Neural crest cell (in vitro differentiated cells): ENCODE data around the gene NTMT1. TPM values are rescaled to one million over a fixed set of nuclear protein-coding genes. Genes with fewer than 3 reads are reported as not detected.

Experiments
- DNase-seq: peaks from one replicate; pipeline ENCODE4 v3.0.0; 2021; ENCODE audit warnings: low read depth, mixed read lengths, low spot score
- H3K27ac Mint-ChIP-seq: one replicate; pipeline ENCODE4 v1.8.0; 2021; ENCODE audit warnings: mild to moderate bottlenecking, mixed read lengths; ENCODE audit not compliant: unreplicated experiment
- H3K27me3 Mint-ChIP-seq: 2 replicates; pipeline ENCODE4 v1.8.0; 2021; ENCODE audit warnings: low read depth, mild to moderate bottlenecking, mixed read lengths
- H3K36me3 Mint-ChIP-seq: 2 replicates; pipeline ENCODE4 v1.8.0; 2021; ENCODE audit warnings: low read depth, mild to moderate bottlenecking, mixed read lengths
- H3K4me1 Mint-ChIP-seq: 2 replicates; pipeline ENCODE4 v1.8.0; 2021; ENCODE audit warnings: mixed read lengths
- H3K4me3 Mint-ChIP-seq: one replicate; pipeline ENCODE4 v1.8.0; 2021; ENCODE audit warnings: mild to moderate bottlenecking, mixed read lengths
- H3K9me3 Mint-ChIP-seq: 2 replicates; pipeline ENCODE4 v1.8.0; 2021; ENCODE audit warnings: mixed read lengths
- total RNA-seq: library from RNA; stranded (reverse); gene quantifications from 2 replicates; pipeline ENCODE4 v1.2.1, GENCODE V29; 2021
- TF ChIP-seq, protein P1 (sequence below): fragments of 200-600 bp; sonication (generic); conservative IDR thresholded peaks from 2 replicates; pipeline ENCODE4 v1.5.0; 2021; ENCODE audit warnings: antibody characterized with exemption, mild to moderate bottlenecking

Gene NTMT1
- total RNA-seq, 1 donor from 2014 or later: 51.8 TPM

DNA sequence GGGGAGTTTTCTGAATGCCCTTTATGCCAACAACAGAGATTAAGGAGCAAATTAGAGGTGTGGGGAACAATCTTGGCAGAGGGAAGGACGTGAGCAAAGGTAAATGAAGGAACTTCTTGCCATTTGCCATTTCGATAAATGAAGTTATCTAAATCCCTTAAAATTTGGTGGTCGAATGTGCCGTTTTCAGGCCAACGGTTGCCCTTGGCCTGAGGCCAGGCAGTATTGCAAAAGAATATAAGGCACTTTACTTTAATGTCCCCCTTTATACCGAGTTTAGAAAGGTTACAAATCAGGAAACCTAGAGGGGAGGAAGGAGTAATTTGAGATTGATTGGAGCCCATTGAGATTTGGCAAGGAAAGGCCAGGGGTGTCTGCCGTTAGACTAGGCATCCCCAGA is 31.3 kb upstream of the NTMT1 start:
- Mint-ChIP-seq H3K36me3 (no peaks in the 10 kb centered on the region), H3K4me3 (no peak overlapping the region), H3K4me1 (peaks cover 70% of the 10 kb centered on the region)

DNA sequence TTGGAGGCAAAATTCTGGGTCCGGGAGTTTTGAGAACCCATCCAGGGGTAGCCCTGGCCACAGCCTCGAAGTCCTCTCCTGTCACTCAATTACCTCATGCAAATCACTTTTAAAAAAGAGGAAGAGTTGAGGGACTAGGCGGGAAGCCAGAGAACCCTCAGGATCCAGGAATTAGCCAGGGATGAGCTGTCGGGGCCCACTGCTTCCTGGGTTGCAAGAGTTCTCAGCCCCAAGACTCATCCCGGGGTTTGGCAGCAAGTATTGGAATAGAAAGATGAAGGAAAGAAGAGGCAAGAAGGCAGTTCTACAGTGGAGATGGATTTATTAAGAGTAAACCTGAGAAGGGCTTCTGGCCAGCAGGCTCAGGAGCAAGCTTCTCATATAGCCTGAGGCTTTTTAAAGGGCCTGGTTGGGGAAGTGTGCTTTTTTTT is 30.6 kb upstream of the NTMT1 start:
- Mint-ChIP-seq H3K27ac (no peak overlapping the region), H3K27me3 (no peaks in the 10 kb centered on the region), H3K4me1 (peaks cover 66% of the 10 kb centered on the region), H3K36me3 (no peaks in the 10 kb centered on the region), H3K9me3 (no peaks in the 10 kb centered on the region), H3K4me3 (no peak overlapping the region)
- no peak for DNase-seq
- TF ChIP-seq, protein P1, sequence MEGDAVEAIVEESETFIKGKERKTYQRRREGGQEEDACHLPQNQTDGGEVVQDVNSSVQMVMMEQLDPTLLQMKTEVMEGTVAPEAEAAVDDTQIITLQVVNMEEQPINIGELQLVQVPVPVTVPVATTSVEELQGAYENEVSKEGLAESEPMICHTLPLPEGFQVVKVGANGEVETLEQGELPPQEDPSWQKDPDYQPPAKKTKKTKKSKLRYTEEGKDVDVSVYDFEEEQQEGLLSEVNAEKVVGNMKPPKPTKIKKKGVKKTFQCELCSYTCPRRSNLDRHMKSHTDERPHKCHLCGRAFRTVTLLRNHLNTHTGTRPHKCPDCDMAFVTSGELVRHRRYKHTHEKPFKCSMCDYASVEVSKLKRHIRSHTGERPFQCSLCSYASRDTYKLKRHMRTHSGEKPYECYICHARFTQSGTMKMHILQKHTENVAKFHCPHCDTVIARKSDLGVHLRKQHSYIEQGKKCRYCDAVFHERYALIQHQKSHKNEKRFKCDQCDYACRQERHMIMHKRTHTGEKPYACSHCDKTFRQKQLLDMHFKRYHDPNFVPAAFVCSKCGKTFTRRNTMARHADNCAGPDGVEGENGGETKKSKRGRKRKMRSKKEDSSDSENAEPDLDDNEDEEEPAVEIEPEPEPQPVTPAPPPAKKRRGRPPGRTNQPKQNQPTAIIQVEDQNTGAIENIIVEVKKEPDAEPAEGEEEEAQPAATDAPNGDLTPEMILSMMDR: no peak

More for the DNA sequence above, 31.3 kb upstream of the NTMT1 start:
- TF ChIP-seq, protein P1: no peak
- Mint-ChIP-seq H3K27ac (no peak overlapping the region), H3K9me3 (no peaks in the 10 kb centered on the region), H3K27me3 (no peaks in the 10 kb centered on the region)
- no peak for DNase-seq

DNA sequence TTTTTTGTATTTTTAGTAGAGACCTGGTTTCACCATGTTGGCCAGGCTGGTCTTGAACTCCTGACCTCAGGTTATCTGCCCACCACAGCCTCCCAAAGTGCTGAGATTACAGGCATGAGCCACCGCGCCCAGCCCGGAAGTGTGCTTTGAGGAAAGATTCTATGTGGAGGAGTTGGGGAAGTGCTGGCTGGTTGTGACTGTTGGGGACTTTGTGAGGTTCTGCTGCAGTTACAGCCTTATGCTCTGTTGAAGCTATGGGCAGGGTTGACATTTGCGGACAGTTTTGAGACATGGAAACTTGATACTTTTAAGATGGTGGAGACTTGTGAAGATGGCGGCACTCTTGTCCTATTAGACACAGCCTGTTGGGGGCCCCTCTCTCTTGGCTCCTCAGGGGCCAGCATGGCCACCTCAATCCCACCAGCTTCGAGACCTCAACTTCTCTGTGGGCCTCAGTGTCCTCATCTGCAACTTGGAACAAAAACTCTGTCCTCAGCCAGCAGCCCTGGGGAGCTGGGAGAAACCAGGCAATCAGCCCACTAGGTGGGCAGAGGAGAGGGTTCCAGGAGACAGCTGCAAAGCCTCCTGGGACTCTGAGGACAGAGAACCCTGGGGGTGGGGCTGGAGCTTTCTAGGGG is 29.9 kb upstream of the NTMT1 start:
- Mint-ChIP-seq H3K27ac (peak overlapping the region; percentile 41), H3K9me3 (no peaks in the 10 kb centered on the region), H3K4me3 (peak overlapping the region; percentile 85), H3K36me3 (no peaks in the 10 kb centered on the region), H3K4me1 (peaks cover 64% of the 10 kb centered on the region), H3K27me3 (no peaks in the 10 kb centered on the region)
- DNase-seq: no peak
- TF ChIP-seq, protein P1: no peak

DNA sequence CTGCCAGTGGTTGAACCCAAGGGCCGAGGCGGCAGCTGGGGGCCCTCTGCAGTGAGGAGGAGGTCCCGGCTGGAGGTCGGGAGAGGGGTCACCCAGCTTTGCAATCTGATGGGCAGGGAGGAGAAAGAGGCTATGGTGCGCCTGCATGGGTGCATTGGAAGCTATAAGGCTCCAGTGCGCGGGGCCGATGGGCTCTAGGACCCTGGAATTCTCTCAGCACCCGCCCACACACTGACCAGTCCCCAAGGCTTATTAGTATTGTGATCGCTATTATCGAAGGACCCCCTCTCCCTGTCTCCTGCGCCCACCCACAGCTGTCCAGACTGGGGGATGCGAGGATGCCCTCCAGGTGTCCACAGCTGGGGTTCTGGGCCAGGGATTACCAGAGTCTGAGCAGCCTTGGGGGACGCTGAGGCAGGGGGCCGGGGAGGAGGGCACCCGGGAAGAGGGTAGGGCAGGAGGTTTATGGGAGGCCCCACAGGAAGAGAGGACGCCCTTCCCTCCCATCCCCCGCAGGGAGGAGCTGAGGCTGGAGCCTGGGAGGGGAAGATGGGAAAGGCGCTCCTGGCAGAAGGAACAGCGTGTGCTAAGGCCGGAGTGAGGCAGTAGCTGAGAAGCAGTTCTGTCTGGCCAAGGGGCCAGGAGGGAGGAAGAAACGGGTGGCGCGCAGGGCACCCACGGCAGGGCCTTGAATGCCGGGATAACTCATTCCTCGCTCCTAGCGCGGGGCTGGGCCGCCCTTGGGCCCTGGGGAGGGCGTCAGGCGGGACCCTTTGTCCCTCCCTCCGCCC is 29.2 kb upstream of the NTMT1 start:
- peak overlapping the region; percentile 96 for H3K27ac Mint-ChIP-seq
- peaks cover 66% of the 10 kb centered on the region for H3K4me1 Mint-ChIP-seq
- no peaks in the 10 kb centered on the region for H3K27me3 Mint-ChIP-seq
- peak; percentile 63 for DNase-seq
- TF ChIP-seq, protein P1: no peak
- H3K9me3 Mint-ChIP-seq: no peaks in the 10 kb centered on the region
- no peaks in the 10 kb centered on the region for H3K36me3 Mint-ChIP-seq
- H3K4me3 Mint-ChIP-seq: peak overlapping the region; percentile 85

DNA sequence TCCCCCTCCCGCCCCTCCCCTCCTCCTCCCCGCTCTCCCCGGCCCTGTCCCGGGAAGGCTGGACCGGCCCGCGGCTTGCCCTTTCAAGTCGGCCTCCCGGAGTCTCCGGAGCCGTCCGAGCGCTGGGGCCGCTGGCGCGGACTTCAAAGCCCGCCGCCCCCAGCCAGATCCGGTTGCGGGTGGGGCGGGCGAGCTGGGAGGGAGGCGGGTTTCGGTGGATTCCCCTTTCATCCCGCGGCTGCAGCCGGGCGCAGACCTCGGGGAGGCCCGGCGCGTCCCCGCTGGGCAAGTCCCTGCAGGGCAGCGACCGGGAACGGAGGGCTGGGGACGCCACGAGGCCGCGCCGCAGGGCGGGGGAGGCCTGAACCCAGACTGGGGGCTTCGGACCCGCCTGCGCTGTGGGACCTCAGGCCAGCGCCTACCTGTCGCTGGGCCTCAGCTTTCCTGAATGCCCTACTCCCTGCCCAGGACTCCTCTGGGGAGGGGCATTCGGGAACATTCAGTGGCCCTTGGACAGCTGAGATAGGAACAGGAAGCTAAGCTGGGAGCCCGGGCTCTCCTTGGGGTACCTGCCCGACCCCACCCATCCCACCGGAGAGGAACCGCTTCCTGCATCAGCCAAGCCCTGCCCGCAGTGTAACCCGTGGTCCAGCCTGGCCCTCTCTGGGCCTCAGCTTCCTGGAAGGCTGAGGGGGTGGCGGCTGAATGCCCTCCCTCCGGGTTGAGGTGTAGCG is 28.4 kb upstream of the NTMT1 start:
- H3K27ac Mint-ChIP-seq: no peak overlapping the region
- peak overlapping the region; percentile 67 for H3K4me3 Mint-ChIP-seq
- H3K9me3 Mint-ChIP-seq: no peaks in the 10 kb centered on the region
- DNase-seq: peak; percentile 60
- H3K27me3 Mint-ChIP-seq: no peaks in the 10 kb centered on the region
- peaks cover 63% of the 10 kb centered on the region for H3K4me1 Mint-ChIP-seq
- H3K36me3 Mint-ChIP-seq: no peaks in the 10 kb centered on the region
- TF ChIP-seq, protein P1: no peak
